ENCODE results near the gene ABCA9.

Gene ABCA9

DNA sequence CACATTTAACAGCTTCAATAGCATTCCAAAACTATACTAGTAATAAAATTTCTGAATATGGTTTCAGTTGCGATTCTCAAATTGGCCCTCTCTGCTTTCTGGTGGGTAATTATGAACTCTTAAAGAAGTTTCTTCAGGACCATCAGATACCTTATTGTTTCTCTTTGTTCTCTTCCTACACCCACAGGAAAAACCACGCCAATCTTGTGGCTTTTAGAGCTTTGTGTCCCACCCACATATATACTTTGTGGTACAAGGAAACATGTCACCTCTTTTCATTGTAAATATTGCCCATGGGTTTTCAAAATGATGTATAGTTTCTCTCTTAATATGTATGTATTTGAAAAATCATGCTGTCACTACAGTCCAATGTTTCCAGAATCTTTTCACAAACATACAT is 12.1 kb downstream of the ABCA9 start:
- H3K9ac ChIP-seq (ENCODE audit: insufficient read length) = no peak overlapping the region
- TF ChIP-seq POLR2AphosphoS5 (IDR thresholded peaks at IDR 0.05; ENCODE audit: borderline replicate concordance, low read depth, low read length) (no peak), FOXP2 (optimal IDR thresholded peaks at IDR 0.05; ENCODE audit: control extremely low read depth, extremely low read length, insufficient read depth) (no peak), EZH2 (IDR thresholded peaks at IDR 0.05) (no peak)
- H3K27ac ChIP-seq = no peak overlapping the region

DNA sequence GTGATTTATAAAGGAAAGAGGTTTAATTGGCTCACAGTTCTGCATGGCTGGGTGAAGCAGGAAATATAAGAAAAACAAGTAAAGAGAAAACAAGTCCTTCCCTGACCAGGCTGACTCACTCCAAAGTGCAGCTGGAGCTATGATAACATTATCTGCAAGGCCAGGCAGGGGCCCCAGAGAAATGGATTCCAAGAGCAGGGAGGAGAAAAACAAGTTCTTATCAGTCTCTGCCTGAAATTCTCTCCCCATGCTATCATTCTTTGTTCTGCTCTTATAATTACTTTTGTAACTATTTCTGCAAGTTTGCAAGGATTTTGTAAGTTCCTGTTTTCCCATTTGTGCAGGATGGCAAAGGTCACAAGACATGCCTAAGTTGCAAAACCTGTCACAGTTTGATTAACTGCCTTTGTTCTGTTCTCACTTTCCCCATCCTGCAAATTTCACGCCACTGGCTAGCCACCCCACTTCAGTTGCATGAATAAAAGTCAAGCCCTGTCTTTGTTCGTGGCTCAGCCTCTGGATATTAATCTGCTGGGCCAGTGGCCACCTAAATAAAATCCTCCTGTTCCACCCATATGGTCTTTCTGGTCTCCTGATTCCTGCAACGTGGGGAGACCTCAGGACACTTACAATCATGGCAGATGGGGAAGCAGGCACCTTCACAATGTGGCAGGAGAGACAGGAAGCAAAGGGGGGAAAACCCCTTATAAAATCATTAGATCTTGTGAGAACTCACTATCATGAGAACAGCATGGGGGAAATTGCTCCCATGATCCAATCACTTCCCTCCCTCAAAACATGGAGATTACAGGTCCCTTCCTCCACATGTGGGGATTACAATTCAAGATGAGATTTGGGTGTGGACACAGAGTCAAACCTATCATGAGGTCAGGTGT is 13.1 kb downstream of the ABCA9 start:
- Histone ChIP-seq H3K9me3 (ENCODE audit: low read depth, low read length) (no peaks in the 10 kb centered on the region), H3K27ac (no peak overlapping the region), H3K4me3 (no peak overlapping the region), H3K36me3 (ENCODE audit: insufficient read depth, low read length) (no peaks in the 10 kb centered on the region), H3K9ac (ENCODE audit: insufficient read length) (no peak overlapping the region)
- no peak for DNase-seq (ENCODE audit: low read depth, low spot score)
- TF ChIP-seq POLR2AphosphoS5 (IDR thresholded peaks at IDR 0.05; ENCODE audit: borderline replicate concordance, low read depth, low read length) = no peak
- no peak for TF ChIP-seq EZH2 (IDR thresholded peaks at IDR 0.05)
- no peak for TF ChIP-seq FOXP2 (optimal IDR thresholded peaks at IDR 0.05; ENCODE audit: control extremely low read depth, extremely low read length, insufficient read depth)

More for the DNA sequence above, 12.1 kb downstream of the ABCA9 start:
- Histone ChIP-seq H3K9me3 (ENCODE audit: low read depth, low read length) (no peaks in the 10 kb centered on the region), H3K4me3 (no peak overlapping the region), H3K36me3 (ENCODE audit: insufficient read depth, low read length) (no peaks in the 10 kb centered on the region)
- DNase-seq (ENCODE audit: low read depth, low spot score) = no peak

DNA sequence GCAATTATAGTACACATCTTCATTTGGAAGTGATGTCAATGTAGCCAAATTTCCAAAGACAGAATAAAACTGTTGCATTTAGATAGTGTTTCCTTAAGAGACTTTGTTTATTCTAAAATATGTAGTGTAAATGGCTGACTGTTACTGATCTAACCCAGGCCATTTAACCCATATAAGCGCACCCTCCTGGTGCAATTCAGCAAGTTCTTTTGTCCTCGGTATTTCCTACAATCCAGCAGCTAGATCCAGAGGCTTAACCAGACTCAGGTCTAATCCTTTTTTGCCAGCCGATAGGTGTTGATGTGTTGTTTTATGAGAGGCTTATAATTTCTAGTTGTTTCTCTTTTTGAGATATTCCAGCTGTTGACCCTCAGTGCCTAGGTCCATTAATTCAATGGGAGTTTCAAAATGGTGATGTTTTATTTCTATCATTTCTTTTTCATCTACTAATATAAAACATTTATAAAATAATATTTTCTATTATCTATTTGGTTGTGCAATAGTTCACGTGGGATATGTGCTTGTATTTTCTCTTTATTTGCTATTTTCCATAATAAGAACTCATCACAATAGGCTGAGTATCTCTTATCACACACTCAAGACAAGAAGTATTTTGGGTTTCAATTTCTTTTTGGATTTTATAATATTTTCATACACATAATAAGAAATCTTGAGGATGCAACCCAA is 14.5 kb downstream of the ABCA9 start:
- TF ChIP-seq POLR2AphosphoS5 (IDR thresholded peaks at IDR 0.05; ENCODE audit: borderline replicate concordance, low read depth, low read length) (no peak), EZH2 (IDR thresholded peaks at IDR 0.05) (no peak), FOXP2 (optimal IDR thresholded peaks at IDR 0.05; ENCODE audit: control extremely low read depth, extremely low read length, insufficient read depth) (no peak)
- Histone ChIP-seq H3K9me3 (ENCODE audit: low read depth, low read length) (no peaks in the 10 kb centered on the region), H3K36me3 (ENCODE audit: insufficient read depth, low read length) (no peaks in the 10 kb centered on the region), H3K9ac (ENCODE audit: insufficient read length) (no peak overlapping the region), H3K4me3 (no peak overlapping the region), H3K27ac (no peak overlapping the region)
- no peak for DNase-seq (ENCODE audit: low read depth, low spot score)

DNA sequence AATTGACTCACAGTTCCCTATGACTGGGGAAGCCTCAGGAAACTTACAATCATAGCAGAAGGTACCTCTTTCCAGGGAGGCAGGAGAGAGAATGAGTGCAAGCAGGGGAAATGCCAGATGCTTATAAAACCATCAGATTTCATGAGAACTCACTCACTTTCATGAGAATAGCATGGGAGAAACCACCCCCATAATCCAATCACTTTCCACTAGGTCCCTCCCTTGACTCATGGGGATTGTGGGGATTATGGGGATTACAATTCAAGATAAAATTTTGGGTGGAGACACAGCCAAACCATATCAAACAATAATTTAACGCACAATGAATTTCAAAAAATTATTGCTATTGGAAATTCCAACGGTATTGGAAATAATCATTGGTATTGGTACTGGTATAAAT is 15.1 kb downstream of the ABCA9 start:
- TF ChIP-seq FOXP2 (optimal IDR thresholded peaks at IDR 0.05; ENCODE audit: control extremely low read depth, extremely low read length, insufficient read depth) (no peak), EZH2 (IDR thresholded peaks at IDR 0.05) (no peak), POLR2AphosphoS5 (IDR thresholded peaks at IDR 0.05; ENCODE audit: borderline replicate concordance, low read depth, low read length) (no peak)
- no peak for DNase-seq (ENCODE audit: low read depth, low spot score)
- H3K9ac ChIP-seq (ENCODE audit: insufficient read length) = no peak overlapping the region
- no peak overlapping the region for H3K27ac ChIP-seq
- H3K4me3 ChIP-seq = no peak overlapping the region
- no peaks in the 10 kb centered on the region for H3K9me3 ChIP-seq (ENCODE audit: low read depth, low read length)
- H3K36me3 ChIP-seq (ENCODE audit: insufficient read depth, low read length) = no peaks in the 10 kb centered on the region

DNA sequence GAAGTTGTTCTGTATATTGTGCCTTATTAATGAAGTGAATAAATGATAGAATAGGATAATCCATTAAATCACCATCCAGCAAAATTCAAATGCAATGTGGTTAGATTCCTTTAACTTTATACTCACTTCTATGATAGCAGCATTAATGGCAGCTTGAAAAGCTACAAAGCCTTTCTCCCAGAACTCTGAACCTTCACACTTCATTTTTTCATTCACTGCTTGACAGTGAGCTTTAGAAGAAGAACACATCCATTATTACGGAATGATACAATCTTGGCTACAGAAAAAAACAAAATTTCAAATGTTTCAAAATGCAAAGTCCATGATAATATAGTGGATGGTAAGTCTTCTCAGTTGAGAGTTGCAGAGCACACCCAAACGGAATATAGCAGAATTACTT is 16.4 kb downstream of the ABCA9 start:
- TF ChIP-seq POLR2AphosphoS5 (IDR thresholded peaks at IDR 0.05; ENCODE audit: borderline replicate concordance, low read depth, low read length) (no peak), EZH2 (IDR thresholded peaks at IDR 0.05) (no peak), FOXP2 (optimal IDR thresholded peaks at IDR 0.05; ENCODE audit: control extremely low read depth, extremely low read length, insufficient read depth) (no peak)
- Histone ChIP-seq H3K27ac (no peak overlapping the region), H3K9ac (ENCODE audit: insufficient read length) (no peak overlapping the region), H3K9me3 (ENCODE audit: low read depth, low read length) (no peaks in the 10 kb centered on the region), H3K36me3 (ENCODE audit: insufficient read depth, low read length) (no peaks in the 10 kb centered on the region), H3K4me3 (no peak overlapping the region)
- DNase-seq (ENCODE audit: low read depth, low spot score) = no peak

DNA sequence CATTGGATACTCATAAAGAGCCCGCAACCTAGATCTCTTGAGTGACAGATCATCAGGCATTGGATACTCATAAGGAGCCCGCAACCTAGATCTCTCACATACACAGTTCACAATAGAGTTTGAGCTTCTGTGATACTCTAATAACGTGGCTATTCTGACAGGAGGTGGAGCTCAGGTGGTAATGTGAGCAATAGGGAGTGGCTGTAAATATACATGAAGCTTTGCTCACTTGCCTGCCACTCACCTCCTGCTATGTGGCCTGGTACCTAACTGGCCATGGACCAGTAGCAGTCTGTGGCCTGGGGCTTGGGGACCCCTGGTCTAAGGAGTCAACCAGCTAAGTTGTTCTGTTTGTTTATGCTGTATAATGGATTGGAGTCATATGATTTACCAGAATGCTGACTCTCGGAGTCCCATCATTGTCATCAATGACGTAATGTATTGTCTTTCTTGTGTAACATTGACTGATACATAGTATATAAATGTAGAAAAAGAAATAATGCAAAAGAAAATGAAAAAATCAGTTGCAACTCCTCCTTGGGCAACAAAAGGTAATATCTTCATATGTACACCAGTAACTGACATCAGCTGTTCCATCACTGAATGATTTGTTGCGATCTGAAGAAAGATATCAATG is 17.5 kb downstream of the ABCA9 start:
- Histone ChIP-seq H3K9me3 (ENCODE audit: low read depth, low read length) (no peaks in the 10 kb centered on the region), H3K4me3 (no peak overlapping the region), H3K36me3 (ENCODE audit: insufficient read depth, low read length) (no peaks in the 10 kb centered on the region), H3K27ac (no peak overlapping the region), H3K9ac (ENCODE audit: insufficient read length) (no peak overlapping the region)
- TF ChIP-seq EZH2 (IDR thresholded peaks at IDR 0.05) (no peak), FOXP2 (optimal IDR thresholded peaks at IDR 0.05; ENCODE audit: control extremely low read depth, extremely low read length, insufficient read depth) (no peak), POLR2AphosphoS5 (IDR thresholded peaks at IDR 0.05; ENCODE audit: borderline replicate concordance, low read depth, low read length) (no peak)
- DNase-seq (ENCODE audit: low read depth, low spot score) = no peak

DNA sequence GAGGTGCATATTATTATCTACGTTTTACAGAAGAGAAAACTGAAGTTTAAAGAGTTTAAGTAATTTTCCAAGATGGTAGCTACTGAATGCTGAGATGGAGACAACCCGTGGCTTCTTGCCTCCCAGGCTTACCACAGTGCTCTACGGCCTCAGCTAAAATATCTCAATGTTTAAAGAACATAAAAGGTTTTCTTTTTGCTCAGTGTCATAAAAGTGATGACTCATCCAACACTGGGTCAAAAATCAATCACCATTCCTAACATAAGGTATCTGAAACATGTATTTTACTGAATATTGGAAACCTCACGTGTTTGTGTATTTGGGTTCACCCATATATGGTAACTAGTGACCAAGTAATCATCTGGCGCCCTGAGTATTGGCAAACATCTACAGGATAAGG is 18.4 kb downstream of the ABCA9 start:
- no peaks in the 10 kb centered on the region for H3K36me3 ChIP-seq (ENCODE audit: insufficient read depth, low read length)
- TF ChIP-seq FOXP2 (optimal IDR thresholded peaks at IDR 0.05; ENCODE audit: control extremely low read depth, extremely low read length, insufficient read depth) (no peak), EZH2 (IDR thresholded peaks at IDR 0.05) (no peak), POLR2AphosphoS5 (IDR thresholded peaks at IDR 0.05; ENCODE audit: borderline replicate concordance, low read depth, low read length) (no peak)
- DNase-seq (ENCODE audit: low read depth, low spot score) = no peak
- no peak overlapping the region for H3K4me3 ChIP-seq
- no peak overlapping the region for H3K9ac ChIP-seq (ENCODE audit: insufficient read length)
- H3K27ac ChIP-seq = no peak overlapping the region
- H3K9me3 ChIP-seq (ENCODE audit: low read depth, low read length) = no peaks in the 10 kb centered on the region

DNA sequence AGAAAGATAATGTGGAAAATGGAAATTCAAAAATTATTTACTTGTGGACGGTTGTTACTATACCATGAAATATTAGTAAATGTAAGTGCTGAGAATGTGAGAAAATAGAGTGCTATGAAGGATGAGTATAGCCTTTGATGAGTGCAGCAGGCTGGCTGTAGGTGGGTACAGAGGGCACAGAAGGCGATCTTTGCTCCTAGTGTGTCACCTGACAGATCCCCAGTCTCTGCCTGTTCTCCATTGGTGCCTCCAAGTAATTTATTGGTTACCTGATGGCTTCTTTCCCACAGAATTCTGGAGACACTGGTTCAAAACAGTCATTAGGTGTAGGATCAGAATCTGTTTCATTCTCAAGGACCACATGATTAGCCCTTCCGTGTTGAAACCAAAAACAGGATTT is 28.9 kb downstream of the ABCA9 start:
- Histone ChIP-seq H3K9me3 (ENCODE audit: low read depth, low read length) (no peaks in the 10 kb centered on the region), H3K36me3 (ENCODE audit: insufficient read depth, low read length) (no peaks in the 10 kb centered on the region), H3K4me3 (no peak overlapping the region), H3K9ac (ENCODE audit: insufficient read length) (no peak overlapping the region), H3K27ac (no peak overlapping the region)
- TF ChIP-seq POLR2AphosphoS5 (IDR thresholded peaks at IDR 0.05; ENCODE audit: borderline replicate concordance, low read depth, low read length) = no peak
- no peak for TF ChIP-seq FOXP2 (optimal IDR thresholded peaks at IDR 0.05; ENCODE audit: control extremely low read depth, extremely low read length, insufficient read depth)
- no peak for TF ChIP-seq EZH2 (IDR thresholded peaks at IDR 0.05)
- DNase-seq (ENCODE audit: low read depth, low spot score) = no peak

Data from SK-N-MC (cell line).